KMS-11 (cell line): ENCODE data around the gene AUTS2.

Experiments used
- H2AFZ ChIP-seq: fragments of 200-600 bp; sonication (generic); 2 replicates; pipeline ENCODE4 v1.6.1; 2016; ENCODE audit warnings: antibody characterized with exemption, mixed run types, low read depth
- H3K27ac ChIP-seq: fragments of 200-600 bp; sonication (generic); 2 replicates; pipeline ENCODE4 v1.6.1; 2016; ENCODE audit warnings: mild to moderate bottlenecking, mixed run types
- H3K27me3 ChIP-seq: fragments of 200-600 bp; sonication (generic); 2 replicates; pipeline ENCODE4 v1.6.1; 2017; ENCODE audit warnings: mild to moderate bottlenecking, low read depth, mixed run types, moderate library complexity; ENCODE audit not compliant: insufficient read depth
- H3K36me3 ChIP-seq: fragments of 200-600 bp; sonication (generic); 2 replicates; pipeline ENCODE4 v1.6.1; 2017; ENCODE audit warnings: mild to moderate bottlenecking, mixed run types; ENCODE audit not compliant: insufficient read depth
- H3K4me1 ChIP-seq: fragments of 200-600 bp; sonication (generic); 2 replicates; pipeline ENCODE4 v1.6.1; 2016; ENCODE audit warnings: mild to moderate bottlenecking, low read depth, mixed run types; ENCODE audit not compliant: poor library complexity, severe bottlenecking
- H3K4me2 ChIP-seq: fragments of 200-600 bp; sonication (generic); 2 replicates; pipeline ENCODE4 v1.7.0; 2016; ENCODE audit warnings: mild to moderate bottlenecking, mixed run types
- H3K4me3 ChIP-seq: fragments of 200-600 bp; sonication (generic); IDR thresholded peaks from 2 replicates; pipeline ENCODE4 v1.6.1; 2017; ENCODE audit warnings: low read depth, low read length, mixed read lengths; ENCODE audit not compliant: insufficient read depth
- H3K79me2 ChIP-seq: fragments of 200-600 bp; sonication (generic); 2 replicates; pipeline ENCODE4 v1.6.1; 2016; ENCODE audit warnings: low read depth, mixed run types; ENCODE audit not compliant: insufficient read depth
- H3K9ac ChIP-seq: fragments of 200-600 bp; sonication (generic); 2 replicates; pipeline ENCODE4 v1.6.1; 2016; ENCODE audit warnings: mild to moderate bottlenecking, mixed run types
- H4K20me1 ChIP-seq: fragments of 200-600 bp; sonication (generic); 2 replicates; pipeline ENCODE4 v1.6.1; 2016; ENCODE audit warnings: mild to moderate bottlenecking, mixed run types; ENCODE audit not compliant: insufficient read depth
- CTCF ChIP-seq: fragments of 200-600 bp; sonication (generic); conservative IDR thresholded peaks from 2 replicates; pipeline ENCODE4 v1.6.1; 2017; ENCODE audit warnings: low read depth, mild to moderate bottlenecking, antibody characterized with exemption, low read length, moderate library complexity, mixed read lengths

The AUTS2 gene

GRCh38 chr7:70460562-70460961 is 862.3 kb downstream of the AUTS2 start:
- Histone ChIP-seq H3K79me2 (no peaks in the 10 kb centered on the region), H3K36me3 (no peaks in the 10 kb centered on the region), H4K20me1 (no peaks in the 10 kb centered on the region), H2AFZ (no peak overlapping the region), H3K27me3 (no peaks in the 10 kb centered on the region), H3K27ac (no peak overlapping the region), H3K4me2 (no peak overlapping the region), H3K4me1 (no peaks in the 10 kb centered on the region), H3K9ac (no peak overlapping the region), H3K4me3 (no peak overlapping the region)
- TF ChIP-seq CTCF, result no peak

GRCh38 chr7:70463352-70463938 is 865.2 kb downstream of the AUTS2 start:
- Histone ChIP-seq H3K4me2 (no peak overlapping the region), H3K27ac (no peak overlapping the region), H2AFZ (no peak overlapping the region), H3K36me3 (no peaks in the 10 kb centered on the region), H3K27me3 (no peaks in the 10 kb centered on the region), H3K9ac (no peak overlapping the region), H3K4me1 (no peaks in the 10 kb centered on the region), H4K20me1 (no peaks in the 10 kb centered on the region), H3K4me3 (no peak overlapping the region), H3K79me2 (no peaks in the 10 kb centered on the region)
- no peak for TF ChIP-seq CTCF

- Histone ChIP-seq H4K20me1 (no peaks in the 10 kb centered on the region), H3K4me3 (no peak overlapping the region), H3K27ac (no peak overlapping the region), H3K9ac (no peak overlapping the region), H2AFZ (no peak overlapping the region), H3K79me2 (no peaks in the 10 kb centered on the region), H3K36me3 (no peaks in the 10 kb centered on the region), H3K4me2 (no peak overlapping the region), H3K27me3 (no peaks in the 10 kb centered on the region), H3K4me1 (no peaks in the 10 kb centered on the region)
- TF ChIP-seq CTCF, result no peak
Observed at GRCh38 chr7:70466725-70467364, 868.6 kb downstream of the AUTS2 start.

GRCh38 chr7:70470746-70471145 is 872.5 kb downstream of the AUTS2 start:
- TF ChIP-seq CTCF, result no peak
- H3K9ac ChIP-seq, result no peak overlapping the region
- no peak overlapping the region for H3K4me3 ChIP-seq
- no peaks in the 10 kb centered on the region for H4K20me1 ChIP-seq
- no peak overlapping the region for H3K27ac ChIP-seq
- H3K79me2 ChIP-seq, result no peaks in the 10 kb centered on the region
- no peaks in the 10 kb centered on the region for H3K4me1 ChIP-seq
- H3K36me3 ChIP-seq, result no peaks in the 10 kb centered on the region
- H3K4me2 ChIP-seq, result no peak overlapping the region
- no peaks in the 10 kb centered on the region for H3K27me3 ChIP-seq
- H2AFZ ChIP-seq, result no peak overlapping the region
